ENCODE data around the gene AGMO.

AGMO gene

DNA sequence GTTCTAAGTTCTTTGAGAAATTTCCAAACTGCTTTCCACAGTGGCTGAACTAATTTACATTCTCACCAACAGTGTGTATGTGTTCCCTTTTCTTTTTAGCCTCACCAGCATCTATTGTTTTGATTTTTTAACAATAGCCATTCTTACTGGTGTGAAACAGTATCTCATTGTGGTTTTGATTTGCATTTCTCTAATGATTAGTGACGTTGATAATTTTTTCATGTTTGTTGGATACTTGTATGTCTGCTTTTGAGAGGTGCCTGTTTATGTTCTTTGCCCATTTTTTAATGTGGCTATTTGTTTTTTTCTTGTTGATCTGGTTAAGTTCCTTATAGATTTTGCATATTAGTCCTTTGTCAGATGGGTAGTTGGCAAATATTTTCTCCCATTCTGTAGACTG lies 191.4 kb downstream of the AGMO start:
- no peak overlapping the region for H3K4me2 ChIP-seq (ENCODE audit: low read depth, low read length)
- H3K79me2 ChIP-seq (ENCODE audit: low read length) = no peaks in the 10 kb centered on the region
- H3K9me2 ChIP-seq (replicated peaks; ENCODE audit: insufficient read depth, low read length) = no peaks in the 10 kb centered on the region
- no peak for DNase-seq
- H3K27me3 ChIP-seq (replicated peaks; ENCODE audit: insufficient read depth, low read length) = no peaks in the 10 kb centered on the region
- H3K9ac ChIP-seq (ENCODE audit: low read length) = no peak overlapping the region
- no peaks in the 10 kb centered on the region for H4K20me1 ChIP-seq (ENCODE audit: insufficient read depth, low read length)
- H3F3A ChIP-seq (ENCODE audit: insufficient read depth, low read length) = no peaks in the 10 kb centered on the region
- no peaks in the 10 kb centered on the region for H3K4me1 ChIP-seq (ENCODE audit: low read length)
- H3K27ac ChIP-seq (ENCODE audit: low read length) = no peak overlapping the region
- no peak overlapping the region for H3K4me3 ChIP-seq (ENCODE audit: low read length)
- no peaks in the 10 kb centered on the region for H3K36me3 ChIP-seq (replicated peaks; ENCODE audit: insufficient read depth, low read length)
- TF ChIP-seq, protein P1, sequence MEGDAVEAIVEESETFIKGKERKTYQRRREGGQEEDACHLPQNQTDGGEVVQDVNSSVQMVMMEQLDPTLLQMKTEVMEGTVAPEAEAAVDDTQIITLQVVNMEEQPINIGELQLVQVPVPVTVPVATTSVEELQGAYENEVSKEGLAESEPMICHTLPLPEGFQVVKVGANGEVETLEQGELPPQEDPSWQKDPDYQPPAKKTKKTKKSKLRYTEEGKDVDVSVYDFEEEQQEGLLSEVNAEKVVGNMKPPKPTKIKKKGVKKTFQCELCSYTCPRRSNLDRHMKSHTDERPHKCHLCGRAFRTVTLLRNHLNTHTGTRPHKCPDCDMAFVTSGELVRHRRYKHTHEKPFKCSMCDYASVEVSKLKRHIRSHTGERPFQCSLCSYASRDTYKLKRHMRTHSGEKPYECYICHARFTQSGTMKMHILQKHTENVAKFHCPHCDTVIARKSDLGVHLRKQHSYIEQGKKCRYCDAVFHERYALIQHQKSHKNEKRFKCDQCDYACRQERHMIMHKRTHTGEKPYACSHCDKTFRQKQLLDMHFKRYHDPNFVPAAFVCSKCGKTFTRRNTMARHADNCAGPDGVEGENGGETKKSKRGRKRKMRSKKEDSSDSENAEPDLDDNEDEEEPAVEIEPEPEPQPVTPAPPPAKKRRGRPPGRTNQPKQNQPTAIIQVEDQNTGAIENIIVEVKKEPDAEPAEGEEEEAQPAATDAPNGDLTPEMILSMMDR (IDR thresholded peaks at IDR 0.05; ENCODE audit: low read length) = no peak
- no peak for TF ChIP-seq EZH2phosphoT487 (IDR thresholded peaks at IDR 0.05; ENCODE audit: low read length)
- no peak for TF ChIP-seq EZH2 (optimal IDR thresholded peaks at IDR 0.05; ENCODE audit: low read depth, low read length)
- H2AFZ ChIP-seq (ENCODE audit: low read length) = no peak overlapping the region
- no peaks in the 10 kb centered on the region for H3K9me3 ChIP-seq (replicated peaks; ENCODE audit: insufficient read depth, low read length)

DNA sequence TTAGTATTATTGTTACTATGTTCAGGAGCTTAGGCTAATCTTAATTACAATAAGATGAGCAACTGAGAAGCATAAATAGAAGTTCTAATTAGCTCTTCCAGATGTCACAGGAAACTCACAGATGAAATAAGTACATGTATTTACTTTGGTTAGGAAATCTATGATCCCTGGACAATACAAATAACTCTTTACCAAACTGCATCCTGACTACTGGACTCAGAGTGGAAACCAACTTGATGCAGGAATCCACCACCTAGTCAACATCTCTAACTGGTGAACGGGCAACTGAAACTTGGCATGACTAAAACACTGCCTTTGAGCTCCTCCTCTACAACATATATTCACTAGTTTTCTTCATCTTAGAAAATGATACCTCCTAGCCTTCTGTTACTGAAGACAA lies 193.2 kb downstream of the AGMO start:
- Histone ChIP-seq H4K20me1 (ENCODE audit: insufficient read depth, low read length) (no peaks in the 10 kb centered on the region), H3K27ac (ENCODE audit: low read length) (no peak overlapping the region), H3F3A (ENCODE audit: insufficient read depth, low read length) (no peaks in the 10 kb centered on the region), H3K4me1 (ENCODE audit: low read length) (no peaks in the 10 kb centered on the region), H3K4me2 (ENCODE audit: low read depth, low read length) (no peak overlapping the region), H3K36me3 (replicated peaks; ENCODE audit: insufficient read depth, low read length) (no peaks in the 10 kb centered on the region), H3K27me3 (replicated peaks; ENCODE audit: insufficient read depth, low read length) (no peaks in the 10 kb centered on the region), H3K9ac (ENCODE audit: low read length) (no peak overlapping the region), H3K9me3 (replicated peaks; ENCODE audit: insufficient read depth, low read length) (no peaks in the 10 kb centered on the region), H3K9me2 (replicated peaks; ENCODE audit: insufficient read depth, low read length) (no peaks in the 10 kb centered on the region), H3K79me2 (ENCODE audit: low read length) (no peaks in the 10 kb centered on the region), H3K4me3 (ENCODE audit: low read length) (no peak overlapping the region), H2AFZ (ENCODE audit: low read length) (no peak overlapping the region)
- no peak for DNase-seq
- TF ChIP-seq EZH2 (optimal IDR thresholded peaks at IDR 0.05; ENCODE audit: low read depth, low read length) (no peak), EZH2phosphoT487 (IDR thresholded peaks at IDR 0.05; ENCODE audit: low read length) (no peak)
- TF ChIP-seq, protein P1 (IDR thresholded peaks at IDR 0.05; ENCODE audit: low read length) = no peak

DNA sequence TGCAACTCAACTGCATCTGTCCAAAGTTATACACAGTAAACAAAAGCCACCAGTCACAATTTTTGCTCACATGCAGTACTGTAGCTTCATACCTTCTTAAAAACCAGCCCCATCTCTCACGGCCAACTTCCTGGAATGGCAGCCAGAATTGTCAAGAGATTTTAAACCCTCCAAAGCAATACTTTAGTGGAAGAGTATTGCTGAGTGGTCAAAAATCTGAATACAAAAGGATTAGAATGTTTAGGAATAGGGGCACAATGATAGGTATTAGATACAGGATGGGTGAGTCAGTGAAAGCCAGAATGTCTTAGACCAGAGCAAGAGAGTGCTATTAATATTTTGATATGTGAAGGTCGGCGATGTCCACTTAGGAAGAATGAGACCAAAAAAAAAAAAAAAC lies 193.9 kb downstream of the AGMO start:
- Histone ChIP-seq H3K4me2 (ENCODE audit: low read depth, low read length) (no peak overlapping the region), H3K4me3 (ENCODE audit: low read length) (no peak overlapping the region), H3K9me3 (replicated peaks; ENCODE audit: insufficient read depth, low read length) (no peaks in the 10 kb centered on the region), H3K27ac (ENCODE audit: low read length) (no peak overlapping the region), H3K79me2 (ENCODE audit: low read length) (no peaks in the 10 kb centered on the region), H3K36me3 (replicated peaks; ENCODE audit: insufficient read depth, low read length) (no peaks in the 10 kb centered on the region), H3K4me1 (ENCODE audit: low read length) (no peaks in the 10 kb centered on the region), H3K9me2 (replicated peaks; ENCODE audit: insufficient read depth, low read length) (no peaks in the 10 kb centered on the region), H2AFZ (ENCODE audit: low read length) (no peak overlapping the region), H4K20me1 (ENCODE audit: insufficient read depth, low read length) (no peaks in the 10 kb centered on the region), H3K27me3 (replicated peaks; ENCODE audit: insufficient read depth, low read length) (no peaks in the 10 kb centered on the region), H3F3A (ENCODE audit: insufficient read depth, low read length) (no peaks in the 10 kb centered on the region), H3K9ac (ENCODE audit: low read length) (no peak overlapping the region)
- no peak for DNase-seq
- TF ChIP-seq, protein P1 (IDR thresholded peaks at IDR 0.05; ENCODE audit: low read length) = no peak
- no peak for TF ChIP-seq EZH2phosphoT487 (IDR thresholded peaks at IDR 0.05; ENCODE audit: low read length)
- no peak for TF ChIP-seq EZH2 (optimal IDR thresholded peaks at IDR 0.05; ENCODE audit: low read depth, low read length)
